ENCODE measurements around the gene PPFIBP2.
"Not testable (repeated sequence)": the region's sequence is repeated elsewhere in the genome, so short reads cannot be mapped to it uniquely, and the experiment has no call there.

GRCh38 chr11:7517743-7518142 is 3.9 kb downstream of the PPFIBP2 start:
- not testable (repeated sequence) for TF ChIP-seq YY1 (IDR thresholded peaks at IDR 0.05; ENCODE audit: insufficient read depth, insufficient read length); SUZ12 (IDR thresholded peaks at IDR 0.05; ENCODE audit: extremely low read depth, insufficient read depth, insufficient read length)

All from NT2/D1 (cell line).